HPDE6-E6E7 (cell line): ENCODE measurements around the gene ZNRD2.
"Not testable (repeated sequence)": the region's sequence is repeated elsewhere in the genome, so short reads cannot be mapped to it uniquely, and the experiment has no call there.

Source experiments
- DNase-seq: peaks from one replicate; pipeline ENCODE4 v3.0.0; 2011; ENCODE audit warnings: missing footprints; ENCODE audit errors: extremely low spot score

ZNRD2 gene, protein sequence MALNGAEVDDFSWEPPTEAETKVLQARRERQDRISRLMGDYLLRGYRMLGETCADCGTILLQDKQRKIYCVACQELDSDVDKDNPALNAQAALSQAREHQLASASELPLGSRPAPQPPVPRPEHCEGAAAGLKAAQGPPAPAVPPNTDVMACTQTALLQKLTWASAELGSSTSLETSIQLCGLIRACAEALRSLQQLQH

DNA sequence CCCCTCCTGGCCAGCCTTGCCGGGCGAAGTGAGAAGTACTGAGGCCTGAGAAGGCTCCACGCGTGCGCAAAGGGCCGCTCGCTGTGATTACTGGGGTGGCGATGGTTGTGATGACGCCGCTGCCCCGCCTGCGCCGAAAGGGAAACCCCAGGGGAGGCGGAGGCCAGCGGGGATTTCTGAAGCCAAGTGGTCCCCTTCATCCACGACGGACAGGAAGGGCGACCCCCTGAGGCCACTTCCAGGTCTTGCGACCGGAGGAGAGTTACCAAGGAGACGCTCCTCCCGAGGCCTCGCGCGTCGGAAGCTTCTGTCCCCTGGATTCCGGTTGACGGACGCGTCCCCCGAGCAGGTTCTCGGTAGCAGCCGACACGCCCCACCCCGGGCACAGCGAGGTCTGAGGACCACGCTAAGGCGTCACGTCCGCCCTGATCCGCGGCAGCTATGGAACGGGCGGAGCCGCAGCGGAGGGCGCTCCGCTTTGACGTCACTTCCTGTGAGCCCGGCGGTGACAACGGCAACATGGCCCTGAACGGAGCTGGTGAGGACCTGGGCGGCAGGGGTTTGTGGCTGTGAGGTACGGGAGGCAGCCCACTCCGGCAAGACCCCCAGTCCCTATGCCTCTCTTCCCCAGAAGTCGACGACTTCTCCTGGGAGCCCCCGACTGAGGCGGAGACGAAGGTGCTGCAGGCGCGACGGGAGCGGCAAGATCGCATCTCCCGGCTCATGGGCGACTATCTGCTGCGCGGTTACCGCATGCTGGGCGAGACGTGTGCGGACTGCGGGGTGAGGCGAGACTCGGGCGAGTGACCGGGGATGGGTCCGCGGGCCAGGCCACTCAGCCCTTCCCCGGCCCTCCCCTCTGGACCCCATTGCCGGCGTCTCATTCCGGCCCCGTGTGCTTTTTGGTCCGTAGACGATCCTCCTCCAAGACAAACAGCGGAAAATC, at the start of gene ZNRD2:
ZNRD2 (plus strand) TSS at position 505 of the 946 bp plus-strand sequence; CDS start at position 520, 15 bp downstream.
- DNase-seq: peak; percentile 97

DNA sequence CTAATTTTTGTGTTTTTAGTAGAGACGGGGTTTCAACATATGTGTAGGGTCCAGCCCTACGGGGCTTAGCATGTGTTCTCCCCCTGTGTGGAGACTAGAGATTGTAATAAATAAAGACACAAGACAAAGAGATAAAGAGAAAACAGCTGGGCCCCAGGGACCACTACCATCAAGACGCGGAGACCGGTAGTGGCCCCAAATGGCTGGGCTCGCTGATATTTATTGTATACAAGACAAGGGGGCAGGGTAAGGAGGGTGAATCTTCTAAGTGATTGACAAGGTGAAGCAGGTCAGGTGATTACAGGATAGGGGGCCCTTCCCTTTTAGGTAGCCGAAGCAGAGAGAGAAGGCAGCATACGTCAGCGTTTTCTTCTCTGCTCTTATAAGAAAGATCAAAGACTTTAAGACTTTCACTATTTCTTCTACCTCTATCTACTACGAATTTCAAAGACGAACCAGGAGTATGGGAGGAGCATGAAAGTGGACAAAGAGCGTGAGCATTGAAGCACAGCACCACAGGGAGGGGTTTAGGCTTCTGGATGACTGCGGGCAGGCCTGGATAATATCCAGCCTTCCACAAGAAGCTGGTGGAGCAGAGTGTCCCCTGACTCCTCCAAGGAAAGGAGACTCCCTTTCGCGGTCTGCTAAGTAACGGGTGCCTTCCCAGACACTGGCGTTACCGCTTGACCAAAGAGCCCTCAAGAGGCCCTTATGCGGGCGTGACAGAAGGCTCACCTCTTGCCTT, 48.3 kb upstream of the ZNRD2 start:
- DNase-seq: not testable (repeated sequence)

DNA sequence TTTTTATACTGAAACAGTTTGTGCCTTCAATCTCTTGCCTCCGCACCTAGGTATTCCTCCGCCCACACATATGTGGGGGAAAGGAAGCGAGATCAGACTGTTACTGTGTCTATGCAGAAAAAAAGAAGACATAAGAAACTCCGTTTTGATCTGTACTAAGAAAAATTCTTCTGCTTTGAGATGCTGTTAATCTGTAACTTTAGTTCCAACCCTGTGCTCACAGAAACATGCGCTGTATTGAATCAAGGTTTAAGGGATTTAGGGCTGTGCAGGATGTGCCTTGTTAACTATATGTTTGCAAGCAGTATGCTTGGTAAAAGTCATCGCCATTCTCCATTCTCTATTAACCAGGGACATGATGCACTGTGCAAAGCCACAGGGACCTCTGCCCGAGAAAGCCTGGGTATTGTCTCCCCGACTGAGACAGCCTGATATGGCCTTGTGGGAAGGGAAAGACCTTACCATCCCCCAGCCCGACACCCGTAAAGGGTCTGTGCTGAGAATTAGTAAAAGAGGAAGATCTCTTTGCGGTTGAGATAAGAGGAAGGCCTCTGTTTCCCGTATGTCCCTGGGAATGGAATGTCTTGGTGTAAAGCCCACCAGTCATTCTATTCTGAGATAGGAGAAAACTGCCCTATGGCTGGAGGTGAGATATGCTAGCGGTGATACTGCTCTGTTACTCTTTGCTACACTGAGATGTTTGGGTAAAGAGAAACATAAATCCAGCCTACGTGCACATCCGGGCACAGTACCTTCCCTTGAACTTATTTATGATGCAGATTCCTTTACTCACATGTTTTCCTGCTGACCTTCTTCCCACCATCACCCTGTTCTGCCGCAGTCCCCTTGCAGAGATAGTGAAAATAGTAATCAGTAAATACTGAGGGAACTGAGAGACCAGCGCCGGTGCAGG, 47.3 kb upstream of the ZNRD2 start:
- not testable (repeated sequence) for DNase-seq

DNA sequence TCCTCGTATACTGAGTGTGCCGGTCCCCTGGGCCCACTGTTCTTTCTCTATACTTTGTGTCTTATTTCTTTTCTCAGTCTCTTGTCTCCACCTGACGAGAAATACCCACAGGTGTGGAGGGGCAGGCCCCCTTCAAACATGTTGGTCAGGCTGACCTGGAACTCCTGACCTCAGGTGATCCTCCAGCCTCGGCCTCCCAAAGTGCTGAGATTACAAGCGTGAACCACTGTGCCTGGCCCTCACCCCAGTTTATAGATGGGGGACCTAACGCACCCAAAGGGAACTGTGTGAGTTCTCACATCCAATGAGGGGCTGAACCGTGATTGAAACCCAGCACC, 46.7 kb upstream of the ZNRD2 start:
- DNase-seq: not testable (repeated sequence)

DNA sequence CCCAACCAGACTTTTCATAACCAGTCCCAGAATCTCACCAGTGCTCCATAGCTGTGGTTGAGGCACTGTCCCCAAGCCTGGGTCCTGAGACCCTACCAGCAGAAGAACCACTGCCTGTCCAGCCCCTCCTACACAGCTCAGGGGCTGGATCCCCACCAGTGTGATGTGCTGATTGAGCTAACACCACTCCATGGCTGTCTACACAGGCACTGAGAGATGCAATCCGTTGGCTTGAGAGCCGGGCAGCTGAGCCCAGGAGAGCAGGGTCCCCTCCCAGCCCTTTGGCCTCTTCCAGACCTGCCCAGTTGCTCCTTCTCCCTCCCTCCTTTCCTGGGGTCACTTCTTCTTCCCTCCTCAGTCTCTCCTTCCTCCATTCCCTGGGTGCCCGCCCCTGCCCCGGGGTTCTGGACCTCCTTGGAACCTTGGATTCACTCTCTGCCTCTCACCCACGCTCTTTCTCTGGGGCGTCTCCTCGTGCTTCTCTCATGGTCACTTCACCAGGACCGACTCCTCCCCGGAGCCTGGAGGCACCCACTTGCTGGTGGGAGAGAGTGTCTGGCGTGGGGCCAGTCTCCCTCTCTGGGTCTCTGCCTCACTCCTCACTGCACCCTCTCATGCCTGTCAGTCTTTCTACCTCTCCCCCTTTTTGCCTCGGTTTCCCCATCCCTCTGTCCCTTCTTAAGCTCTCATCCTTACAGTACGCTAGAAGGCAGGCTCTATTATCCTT, 46.1 kb upstream of the ZNRD2 start:
- DNase-seq: no peak

DNA sequence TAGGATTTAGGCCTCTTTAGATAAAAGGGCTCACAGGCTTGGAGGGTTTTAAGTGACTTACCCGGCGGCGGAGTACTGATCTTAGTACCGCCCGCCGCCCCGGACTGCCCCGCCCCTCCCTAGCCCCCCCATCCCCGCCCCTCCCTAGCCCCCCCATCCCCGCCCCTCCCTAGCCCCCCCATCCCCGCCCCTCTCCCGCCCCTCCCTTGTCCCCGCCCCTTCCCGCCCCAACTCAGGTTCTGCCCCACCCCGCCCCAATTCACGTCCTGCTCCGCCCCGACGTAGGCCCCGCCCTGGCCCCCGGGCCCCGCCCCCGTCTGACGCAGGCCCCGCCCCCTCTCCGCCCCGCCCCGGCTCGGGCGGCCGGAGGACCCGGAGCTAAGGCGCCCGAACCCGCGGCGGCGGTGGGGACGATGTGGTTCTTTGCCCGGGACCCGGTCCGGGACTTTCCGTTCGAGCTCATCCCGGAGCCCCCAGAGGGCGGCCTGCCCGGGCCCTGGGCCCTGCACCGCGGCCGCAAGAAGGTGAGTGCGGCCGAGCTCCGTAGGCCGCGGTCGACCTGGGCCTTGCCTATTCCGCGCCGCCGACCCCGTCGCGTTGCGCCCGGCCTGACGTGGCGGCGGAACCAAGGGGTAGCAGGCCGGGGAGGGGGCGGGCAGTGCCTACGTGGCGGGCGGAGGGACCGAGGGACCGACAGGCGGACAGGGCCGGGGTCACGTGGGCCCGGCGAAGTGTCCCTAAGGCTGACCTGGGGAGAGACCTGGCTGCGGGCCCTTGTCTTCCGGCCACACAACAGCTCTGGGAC, 45.3 kb upstream of the ZNRD2 start, which contains the start of gene SCYL1:
SCYL1 (plus strand) TSS at position 343 of the 805 bp plus-strand sequence; CDS start at position 414, 71 bp downstream.
- DNase-seq: no peak

DNA sequence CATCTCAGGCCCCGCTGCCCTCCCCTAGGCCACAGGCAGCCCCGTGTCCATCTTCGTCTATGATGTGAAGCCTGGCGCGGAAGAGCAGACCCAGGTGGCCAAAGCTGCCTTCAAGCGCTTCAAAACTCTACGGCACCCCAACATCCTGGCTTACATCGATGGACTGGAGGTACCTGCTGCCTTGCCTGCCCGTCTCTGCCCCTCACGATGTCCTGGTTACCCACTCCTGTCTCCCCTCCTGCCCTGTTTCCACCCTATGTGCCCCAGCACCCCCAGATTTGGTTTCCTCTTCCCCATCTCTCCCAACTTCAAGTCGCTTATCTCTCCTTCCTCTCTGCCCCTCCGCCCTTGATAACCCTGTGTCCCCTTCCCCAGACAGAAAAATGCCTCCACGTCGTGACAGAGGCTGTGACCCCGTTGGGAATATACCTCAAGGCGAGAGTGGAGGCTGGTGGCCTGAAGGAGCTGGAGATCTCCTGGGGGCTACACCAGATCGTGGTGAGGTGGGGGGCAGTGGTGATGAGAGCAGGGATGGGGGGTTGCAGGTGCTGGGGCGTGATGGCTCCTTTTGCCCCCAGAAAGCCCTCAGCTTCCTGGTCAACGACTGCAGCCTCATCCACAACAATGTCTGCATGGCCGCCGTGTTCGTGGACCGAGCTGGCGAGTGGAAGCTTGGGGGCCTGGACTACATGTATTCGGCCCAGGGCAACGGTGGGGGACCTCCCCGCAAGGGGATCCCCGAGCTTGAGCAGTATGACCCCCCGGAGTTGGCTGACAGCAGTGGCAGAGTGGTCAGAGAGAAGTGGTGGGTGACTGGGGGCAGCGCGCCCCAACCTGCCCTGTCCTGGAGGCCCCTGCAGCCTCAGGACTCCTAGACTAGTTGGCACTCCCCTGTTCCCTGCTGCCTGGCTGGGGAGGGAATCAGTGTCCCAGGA, 44.5 kb upstream of the ZNRD2 start:
- no peak for DNase-seq

DNA sequence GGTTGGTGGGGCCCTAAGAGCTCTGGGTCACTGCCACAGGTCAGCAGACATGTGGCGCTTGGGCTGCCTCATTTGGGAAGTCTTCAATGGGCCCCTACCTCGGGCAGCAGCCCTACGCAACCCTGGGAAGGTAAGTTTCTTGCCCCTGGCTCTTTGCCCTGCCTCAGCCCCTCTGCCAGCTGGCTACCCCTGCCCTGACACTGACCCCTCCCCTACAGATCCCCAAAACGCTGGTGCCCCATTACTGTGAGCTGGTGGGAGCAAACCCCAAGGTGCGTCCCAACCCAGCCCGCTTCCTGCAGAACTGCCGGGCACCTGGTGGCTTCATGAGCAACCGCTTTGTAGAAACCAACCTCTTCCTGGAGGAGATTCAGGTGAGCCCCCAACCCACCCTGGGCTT, 43.5 kb upstream of the ZNRD2 start:
- no peak for DNase-seq

DNA sequence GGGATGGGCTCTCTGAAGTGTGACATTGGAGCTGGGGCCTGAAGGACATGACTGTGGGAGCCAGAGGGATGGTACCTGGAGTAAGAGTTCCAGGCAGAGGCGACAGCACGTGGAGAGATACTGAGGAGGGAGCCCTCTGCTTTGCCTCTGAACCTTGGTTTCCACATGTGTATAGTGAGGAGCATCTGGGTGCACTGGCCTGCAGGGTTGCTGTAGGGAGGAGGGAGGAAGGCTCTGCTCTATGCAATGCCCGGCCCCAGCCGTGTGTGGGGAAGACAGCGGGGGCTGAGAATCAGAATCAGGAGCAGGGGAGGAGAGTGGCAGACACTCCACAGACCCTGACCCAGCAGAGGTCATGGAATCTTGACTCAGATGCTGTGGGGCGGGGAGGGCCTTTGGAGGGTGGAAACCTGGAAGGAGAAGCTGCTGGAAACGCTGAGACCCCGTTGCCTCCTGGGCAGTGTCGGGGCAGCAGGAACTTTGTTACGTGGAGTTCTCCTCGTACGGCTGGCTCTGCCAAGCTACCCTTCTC, 41.4 kb upstream of the ZNRD2 start:
- no peak for DNase-seq

DNA sequence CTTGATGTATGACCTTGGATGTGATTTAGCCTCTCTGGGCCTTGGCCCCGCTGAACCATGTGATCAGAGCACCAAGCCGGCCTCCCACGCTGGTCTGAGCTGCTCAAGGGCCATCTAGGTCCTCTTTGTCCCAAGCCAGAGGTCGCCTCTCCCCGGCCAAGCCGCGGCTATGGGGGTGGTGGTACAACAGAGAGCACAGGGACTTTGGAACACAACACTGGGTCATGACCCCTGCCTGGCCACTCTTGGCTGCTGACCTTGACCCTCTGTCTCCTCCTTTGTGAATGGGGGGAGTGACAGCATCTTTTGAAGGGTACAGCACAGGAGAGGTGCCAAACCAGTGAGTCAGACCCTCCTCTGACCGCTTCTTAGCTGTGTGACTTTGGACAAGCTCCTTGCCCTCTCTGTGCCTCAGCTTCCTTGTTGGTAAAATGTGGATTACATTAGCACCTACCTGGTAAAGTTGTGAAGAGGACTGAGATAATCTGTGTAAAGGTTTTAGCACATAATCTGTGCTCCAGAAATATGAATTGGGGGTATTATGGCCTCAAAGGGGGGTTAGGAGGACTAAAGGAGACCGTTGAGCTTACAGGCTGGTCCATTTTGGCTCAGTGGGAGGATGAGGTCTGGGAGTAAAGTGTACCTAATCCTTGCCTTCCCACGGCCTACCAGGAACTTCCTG, 40.7 kb upstream of the ZNRD2 start:
- DNase-seq: no peak

DNA sequence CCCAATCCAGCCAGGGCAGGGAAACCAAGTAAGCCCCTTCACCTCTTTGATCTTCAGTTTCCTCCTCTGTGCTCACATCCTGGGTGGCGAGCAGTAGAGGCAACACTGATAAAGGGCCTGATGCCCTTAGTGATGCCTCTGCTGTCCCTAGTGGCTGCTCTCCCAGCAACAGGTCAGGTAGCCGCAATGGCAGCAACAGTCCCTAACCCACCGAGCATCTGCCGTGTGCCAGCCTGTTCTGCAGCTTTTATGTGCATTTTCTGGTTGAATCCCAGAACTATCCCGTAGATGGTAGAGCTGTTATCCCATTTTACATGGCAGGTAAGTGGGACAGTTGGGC, 40.1 kb upstream of the ZNRD2 start:
- DNase-seq: no peak

DNA sequence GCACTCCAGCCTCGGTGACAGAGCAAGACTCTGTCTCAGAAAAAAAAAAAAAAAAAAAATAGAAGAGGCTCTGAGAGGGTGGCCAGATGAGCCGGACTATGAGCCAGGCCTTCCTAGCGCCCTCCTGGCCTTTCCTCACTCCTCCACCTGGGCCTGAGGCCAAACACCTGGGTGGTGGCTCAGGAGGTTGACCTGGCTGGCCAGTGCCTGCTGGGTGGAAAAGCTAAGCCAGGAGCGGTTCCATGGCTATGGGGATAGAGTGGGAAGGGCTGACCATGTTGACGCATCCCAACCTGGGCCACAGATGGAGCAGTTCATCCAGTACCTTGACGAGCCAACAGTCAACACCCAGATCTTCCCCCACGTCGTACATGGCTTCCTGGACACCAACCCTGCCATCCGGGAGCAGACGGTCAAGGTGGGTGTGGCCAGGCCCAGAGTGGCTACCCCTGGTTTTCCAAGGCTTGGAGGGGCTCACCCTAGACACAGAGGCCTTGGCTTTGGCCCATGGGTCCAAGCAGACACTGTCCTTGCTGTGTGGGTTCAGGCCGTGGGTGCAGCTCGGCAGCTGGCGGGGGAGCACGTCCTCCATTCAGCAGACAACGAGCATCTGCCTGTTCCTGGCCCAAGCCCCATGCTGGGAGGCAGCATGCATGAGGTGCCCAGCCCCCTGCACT, 37.8 kb upstream of the ZNRD2 start:
- DNase-seq: no peak

DNA sequence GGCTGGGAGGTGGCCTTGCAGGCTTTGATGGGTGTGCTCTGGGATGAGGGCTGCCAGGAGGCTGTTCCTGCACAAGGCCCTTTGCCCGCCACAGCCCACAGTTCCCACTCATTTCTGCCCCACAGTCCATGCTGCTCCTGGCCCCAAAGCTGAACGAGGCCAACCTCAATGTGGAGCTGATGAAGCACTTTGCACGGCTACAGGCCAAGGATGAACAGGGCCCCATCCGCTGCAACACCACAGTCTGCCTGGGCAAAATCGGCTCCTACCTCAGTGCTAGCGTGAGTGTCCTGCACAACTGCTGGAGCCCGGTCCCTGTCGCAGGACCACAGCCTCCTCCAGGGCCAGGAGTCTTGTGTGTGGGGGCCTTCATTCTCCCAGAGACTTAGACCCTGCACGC, 35.2 kb upstream of the ZNRD2 start:
- no peak for DNase-seq

DNA sequence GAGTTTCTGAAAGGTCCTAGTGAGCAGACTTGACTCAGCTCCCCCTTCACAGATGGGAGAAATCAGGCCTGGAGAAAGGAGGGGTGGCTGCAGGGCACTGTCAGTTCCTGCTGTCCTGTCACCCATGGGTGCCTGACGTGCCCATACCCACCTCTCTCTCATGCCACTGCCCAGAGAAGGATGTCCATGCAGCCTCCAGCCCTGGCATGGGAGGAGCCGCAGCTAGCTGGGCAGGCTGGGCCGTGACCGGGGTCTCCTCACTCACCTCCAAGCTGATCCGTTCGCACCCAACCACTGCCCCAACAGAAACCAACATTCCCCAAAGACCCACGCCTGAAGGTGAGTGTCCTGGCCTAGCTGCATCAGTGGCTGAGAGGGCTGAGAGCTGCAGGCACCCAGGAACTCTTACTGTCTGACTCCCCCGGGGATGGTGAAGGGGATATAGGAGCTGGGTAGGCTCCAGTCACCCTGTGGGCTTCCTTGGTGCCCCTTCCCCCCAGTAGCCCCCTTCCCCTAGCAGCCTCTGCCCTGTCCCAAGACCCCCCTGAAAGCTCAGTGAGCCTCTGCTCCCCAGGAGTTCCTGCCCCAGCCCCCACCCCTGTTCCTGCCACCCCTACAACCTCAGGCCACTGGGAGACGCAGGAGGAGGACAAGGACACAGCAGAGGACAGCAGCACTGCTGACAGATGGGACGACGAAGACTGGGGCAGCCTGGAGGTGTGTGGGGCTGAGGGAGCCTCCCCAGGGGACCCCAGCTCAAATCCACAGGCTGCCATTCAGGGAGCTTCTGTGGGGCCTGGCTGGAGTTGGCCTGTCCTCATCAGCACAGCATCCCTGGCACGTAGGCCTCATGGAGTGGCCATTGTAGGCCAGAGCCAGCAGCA, 33.6 kb upstream of the ZNRD2 start:
- no peak for DNase-seq

DNA sequence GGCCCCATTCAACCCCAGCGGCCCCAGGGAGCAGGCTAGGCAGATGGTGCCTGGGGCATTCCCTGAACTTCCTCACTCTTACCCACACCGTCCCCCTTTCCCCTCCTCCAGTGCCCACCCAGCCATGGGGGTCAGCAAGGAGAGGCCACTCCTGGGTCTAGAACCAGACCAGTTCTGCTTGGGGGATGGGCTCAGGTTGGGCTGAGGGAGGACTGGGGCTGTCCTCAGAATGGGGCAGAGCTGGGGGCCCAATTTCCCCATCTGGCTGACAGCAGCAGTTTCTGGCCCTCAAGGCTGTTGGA, 33.0 kb upstream of the ZNRD2 start:
- no peak for DNase-seq

DNA sequence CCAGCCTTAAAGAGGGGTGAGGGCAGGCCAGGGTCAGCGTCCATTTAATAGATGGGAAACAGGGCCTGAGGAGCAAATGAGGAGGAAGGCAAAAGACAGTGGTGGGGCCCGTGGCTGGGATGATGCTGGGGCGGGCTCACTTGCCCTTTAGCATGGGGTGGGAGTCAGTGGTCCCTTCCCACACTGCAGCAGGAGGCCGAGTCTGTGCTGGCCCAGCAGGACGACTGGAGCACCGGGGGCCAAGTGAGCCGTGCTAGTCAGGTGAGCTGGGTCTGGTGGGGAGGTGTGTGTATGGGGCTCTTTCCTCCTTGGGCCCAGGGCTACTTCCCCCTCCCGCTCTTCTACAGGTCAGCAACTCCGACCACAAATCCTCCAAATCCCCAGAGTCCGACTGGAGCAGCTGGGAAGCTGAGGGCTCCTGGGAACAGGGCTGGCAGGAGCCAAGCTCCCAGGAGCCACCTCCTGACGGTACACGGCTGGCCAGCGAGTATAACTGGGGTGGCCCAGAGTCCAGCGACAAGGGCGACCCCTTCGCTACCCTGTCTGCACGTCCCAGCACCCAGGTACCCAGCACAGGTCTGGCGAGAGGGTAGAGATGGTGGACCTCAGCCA, 32.6 kb upstream of the ZNRD2 start:
- no peak for DNase-seq
